ENCODE results near the gene RHOA. TPM values are rescaled to one million over a fixed set of nuclear protein-coding genes. Genes with fewer than 3 reads are reported as not detected.

Gene RHOA
- total and polyA plus RNA-seq, 2 of the 13 experiments (the other 11 are each of a cell fraction or from before 2014, with no cell fraction given), result 131 to 177 TPM

GRCh38 chr3:49454898-49455681 lies 43.3 kb upstream of the RHOA start (continued):
- TF ChIP-seq AFF4 (CRISPR knock-in tag; IDR thresholded peaks at IDR 0.05) (no peak), PHB2 (IDR thresholded peaks at IDR 0.05; ENCODE audit: partially characterized antibody) (no peak), ZNF678 (CRISPR knock-in tag; IDR thresholded peaks at IDR 0.05) (no peak), NRL (CRISPR knock-in tag; IDR thresholded peaks at IDR 0.05; ENCODE audit: borderline replicate concordance) (no peak), ZNF749 (CRISPR knock-in tag; IDR thresholded peaks at IDR 0.05; ENCODE audit: borderline replicate concordance) (no peak), ZBTB25 (CRISPR knock-in tag; IDR thresholded peaks at IDR 0.05) (no peak), ZFP37 (CRISPR knock-in tag; IDR thresholded peaks at IDR 0.05; ENCODE audit: borderline replicate concordance) (no peak), EP300 (IDR thresholded peaks at IDR 0.05; ENCODE audit: low read depth in 2 of 2, low read length in 2 of 2) (no peak), EP300 (CRISPR knock-in tag; IDR thresholded peaks at IDR 0.05; ENCODE audit: borderline replicate concordance) (no peak), ARID2 (CRISPR knock-in tag; IDR thresholded peaks at IDR 0.05; ENCODE audit: borderline replicate concordance) (no peak), HMG20B (CRISPR knock-in tag; conservative IDR thresholded peaks at IDR 0.05) (no peak), ARNT (IDR thresholded peaks at IDR 0.05) (no peak)
- TF ChIP-seq, protein P1, sequence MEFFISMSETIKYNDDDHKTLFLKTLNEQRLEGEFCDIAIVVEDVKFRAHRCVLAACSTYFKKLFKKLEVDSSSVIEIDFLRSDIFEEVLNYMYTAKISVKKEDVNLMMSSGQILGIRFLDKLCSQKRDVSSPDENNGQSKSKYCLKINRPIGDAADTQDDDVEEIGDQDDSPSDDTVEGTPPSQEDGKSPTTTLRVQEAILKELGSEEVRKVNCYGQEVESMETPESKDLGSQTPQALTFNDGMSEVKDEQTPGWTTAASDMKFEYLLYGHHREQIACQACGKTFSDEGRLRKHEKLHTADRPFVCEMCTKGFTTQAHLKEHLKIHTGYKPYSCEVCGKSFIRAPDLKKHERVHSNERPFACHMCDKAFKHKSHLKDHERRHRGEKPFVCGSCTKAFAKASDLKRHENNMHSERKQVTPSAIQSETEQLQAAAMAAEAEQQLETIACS (CRISPR knock-in tag; IDR thresholded peaks at IDR 0.05), result no peak
- TF ChIP-seq, protein P2, sequence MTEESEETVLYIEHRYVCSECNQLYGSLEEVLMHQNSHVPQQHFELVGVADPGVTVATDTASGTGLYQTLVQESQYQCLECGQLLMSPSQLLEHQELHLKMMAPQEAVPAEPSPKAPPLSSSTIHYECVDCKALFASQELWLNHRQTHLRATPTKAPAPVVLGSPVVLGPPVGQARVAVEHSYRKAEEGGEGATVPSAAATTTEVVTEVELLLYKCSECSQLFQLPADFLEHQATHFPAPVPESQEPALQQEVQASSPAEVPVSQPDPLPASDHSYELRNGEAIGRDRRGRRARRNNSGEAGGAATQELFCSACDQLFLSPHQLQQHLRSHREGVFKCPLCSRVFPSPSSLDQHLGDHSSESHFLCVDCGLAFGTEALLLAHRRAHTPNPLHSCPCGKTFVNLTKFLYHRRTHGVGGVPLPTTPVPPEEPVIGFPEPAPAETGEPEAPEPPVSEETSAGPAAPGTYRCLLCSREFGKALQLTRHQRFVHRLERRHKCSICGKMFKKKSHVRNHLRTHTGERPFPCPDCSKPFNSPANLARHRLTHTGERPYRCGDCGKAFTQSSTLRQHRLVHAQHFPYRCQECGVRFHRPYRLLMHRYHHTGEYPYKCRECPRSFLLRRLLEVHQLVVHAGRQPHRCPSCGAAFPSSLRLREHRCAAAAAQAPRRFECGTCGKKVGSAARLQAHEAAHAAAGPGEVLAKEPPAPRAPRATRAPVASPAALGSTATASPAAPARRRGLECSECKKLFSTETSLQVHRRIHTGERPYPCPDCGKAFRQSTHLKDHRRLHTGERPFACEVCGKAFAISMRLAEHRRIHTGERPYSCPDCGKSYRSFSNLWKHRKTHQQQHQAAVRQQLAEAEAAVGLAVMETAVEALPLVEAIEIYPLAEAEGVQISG (CRISPR knock-in tag; IDR thresholded peaks at IDR 0.05), result no peak
- TF ChIP-seq, protein P3, sequence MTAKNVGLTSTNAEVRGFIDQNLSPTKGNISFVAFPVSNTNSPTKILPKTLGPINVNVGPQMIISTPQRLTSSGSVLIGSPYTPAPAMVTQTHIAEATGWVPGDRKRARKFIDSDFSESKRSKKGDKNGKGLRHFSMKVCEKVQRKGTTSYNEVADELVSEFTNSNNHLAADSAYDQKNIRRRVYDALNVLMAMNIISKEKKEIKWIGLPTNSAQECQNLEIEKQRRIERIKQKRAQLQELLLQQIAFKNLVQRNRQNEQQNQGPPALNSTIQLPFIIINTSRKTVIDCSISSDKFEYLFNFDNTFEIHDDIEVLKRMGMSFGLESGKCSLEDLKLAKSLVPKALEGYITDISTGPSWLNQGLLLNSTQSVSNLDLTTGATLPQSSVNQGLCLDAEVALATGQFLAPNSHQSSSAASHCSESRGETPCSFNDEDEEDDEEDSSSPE (CRISPR knock-in tag; IDR thresholded peaks at IDR 0.05), result no peak
